Measurements from ENCODE around the gene PPP1R16B.

- TF ChIP-seq CTCF (IDR thresholded peaks at IDR 0.05; ENCODE audit: low read length) (no peak), EZH2 (IDR thresholded peaks at IDR 0.05; ENCODE audit: borderline replicate concordance, low read length) (no peak)
These were observed 44.5 kb upstream of the PPP1R16B start for GRCh38 chr20:38760978-38761377.

Data from OCI-LY1 (cell line).